B cell (primary cell): ENCODE data around the gene PSTPIP1. TPM values are rescaled to one million over a fixed set of nuclear protein-coding genes. Genes with fewer than 3 reads are reported as not detected.

ENCODE experiments used
- ATAC-seq: fragments of 200-7000 bp; cut with Tn5 transposase; one replicate; pipeline ENCODE4 v1.10.0; 2021; ENCODE audit warnings: low read depth, mild to moderate bottlenecking, moderate number of reproducible peaks, moderate library complexity
- CTCF ChIA-PET: fragments of 350-600 bp; sonication (Branson Sonifier 250); formaldehyde crosslinking; loops from one replicate; lab custom pipeline; 2021; ENCODE audit warnings: antibody characterized with exemption, inconsistent platforms; lab: Charles Lee
- POLR2A ChIA-PET: fragments of 350-600 bp; sonication (Branson Sonifier 250); formaldehyde crosslinking; loops from one replicate; lab custom pipeline; 2021; ENCODE audit warnings: antibody characterized with exemption; lab: Charles Lee
- DNase-seq: peaks from one replicate; pipeline ENCODE4 v3.0.0; 2013
- H2AFZ ChIP-seq: 2 replicates; pipeline ENCODE4 v1.6.1; 2012; ENCODE audit warnings: mild to moderate bottlenecking, low read depth, low read length; ENCODE audit not compliant: insufficient read depth, poor library complexity, severe bottlenecking
- H3K27ac ChIP-seq, 2 donors: 1 replicate in 1 of 2; 2 replicates in 1 of 2; pipeline ENCODE4 v1.5.1; 2012 to 2013; ENCODE audit warnings: low read length in 2 of 2, mild to moderate bottlenecking in 2 of 2, moderate library complexity in 1 of 2
- H3K27me3 ChIP-seq, 4 experiments: fragments of 200-600 bp in 1 of 4; sonication (generic) in 1 of 4; replicated peaks in 1 of 4; 1 replicate in 2 of 4; 2 replicates in 2 of 4; pipeline versions ENCODE4 v1.6.1 to v1.7.0; 2013 to 2016; ENCODE audit warnings: low read length in 3 of 4, mild to moderate bottlenecking in 2 of 4, mixed read lengths in 1 of 4, moderate library complexity in 1 of 4; ENCODE audit not compliant: insufficient read depth in 4 of 4, control insufficient read depth in 3 of 4; ENCODE audit errors: control extremely low read depth in 1 of 4
- H3K36me3 ChIP-seq, 2 experiments: replicated peaks in 1 of 2; 1 replicate in 1 of 2; 2 replicates in 1 of 2; pipeline versions ENCODE4 v1.6.1 to v1.7.1; 2013; ENCODE audit warnings: low read length in 1 of 2; ENCODE audit not compliant: insufficient read depth in 2 of 2, control insufficient read depth in 1 of 2; ENCODE audit errors: control extremely low read depth in 1 of 2, extremely low read depth in 1 of 2
- H3K4me1 ChIP-seq, 2 donors: fragments of 200-600 bp in 1 of 2; sonication (generic) in 1 of 2; 1 replicate in 1 of 2; 2 replicates in 1 of 2; pipeline versions ENCODE4 v1.5.1 to v1.6.1; 2013 to 2017; ENCODE audit warnings: low read length in 2 of 2; ENCODE audit not compliant: control insufficient read depth in 2 of 2, insufficient read depth in 2 of 2
- H3K4me2 ChIP-seq: replicated peaks from 2 replicates; pipeline ENCODE3; 2012; ENCODE audit warnings: mild to moderate bottlenecking, low read depth, low read length; ENCODE audit not compliant: poor library complexity, severe bottlenecking
- H3K4me3 ChIP-seq, 5 experiments: fragments of 200-600 bp in 1 of 5; sonication (generic) in 1 of 5; 1 replicate in 3 of 5; 2 replicates in 2 of 5; pipeline versions ENCODE4 v1.5.1 to v1.7.0; 2011 to 2016; ENCODE audit warnings: low read length in 4 of 5, mild to moderate bottlenecking in 4 of 5, low read depth in 2 of 5, control low read depth in 1 of 5, moderate library complexity in 1 of 5; ENCODE audit not compliant: insufficient read depth in 1 of 5; ENCODE audit errors: control extremely low read depth in 1 of 5, extremely low read depth in 1 of 5
- H3K79me2 ChIP-seq: fragments of 200-600 bp; sonication (generic); one replicate; pipeline ENCODE4 v1.6.0; 2016; ENCODE audit warnings: low read length; ENCODE audit not compliant: control insufficient read depth, insufficient read depth
- H3K9ac ChIP-seq: fragments of 200-600 bp; sonication (generic); 2 replicates; pipeline ENCODE4 v1.6.1; 2017; ENCODE audit warnings: mild to moderate bottlenecking, low read length, moderate library complexity
- H3K9me3 ChIP-seq, 3 donors: one replicate each; pipeline versions ENCODE4 v1.6.1 to v1.7.1; 2013; ENCODE audit warnings: low read length in 2 of 3; ENCODE audit not compliant: control insufficient read depth in 2 of 3, insufficient read depth in 1 of 3; ENCODE audit errors: control extremely low read depth in 1 of 3
- H4K20me1 ChIP-seq: 2 replicates; pipeline ENCODE4 v1.6.0; 2012; ENCODE audit warnings: mild to moderate bottlenecking, low read length; ENCODE audit not compliant: insufficient read depth, control insufficient read depth, poor library complexity, severe bottlenecking
- H3K27ac Mint-ChIP-seq: one replicate; pipeline ENCODE4 v1.8.0; 2021; ENCODE audit warnings: mixed read lengths
- H3K27me3 Mint-ChIP-seq: one replicate; pipeline ENCODE4 v1.8.0; 2021; ENCODE audit warnings: mixed read lengths
- H3K4me1 Mint-ChIP-seq: one replicate; pipeline ENCODE4 v1.8.0; 2021; ENCODE audit warnings: mixed read lengths
- H3K4me3 Mint-ChIP-seq: one replicate; pipeline ENCODE4 v1.8.0; 2021; ENCODE audit warnings: mixed read lengths
- H3K9me3 Mint-ChIP-seq: one replicate; pipeline ENCODE4 v1.8.0; 2022; ENCODE audit warnings: mixed read lengths; ENCODE audit not compliant: insufficient read depth
- CTCF ChIP-seq: fragments of 200-600 bp; IDR thresholded peaks from one replicate; pipeline ENCODE4 v1.8.0; 2022; ENCODE audit warnings: antibody characterized with exemption, mild to moderate bottlenecking
- EZH2 ChIP-seq: IDR thresholded peaks from 2 replicates; pipeline ENCODE4 v1.6.1; 2012; ENCODE audit warnings: borderline replicate concordance, low read depth, mild to moderate bottlenecking, moderate library complexity, low read length; ENCODE audit not compliant: insufficient read depth, poor library complexity, severe bottlenecking
- WGBS: methylation state at CpG from one replicate; pipeline ENCODE4 v1.1.5; 2013; ENCODE audit warnings: missing lambda C conversion rate; ENCODE audit not compliant: insufficient coverage; 5-methylcytosine and 5-hydroxymethylcytosine counted together
- intact Hi-C: fragments of 100-400 bp; cut with micrococcal nuclease; formaldehyde crosslinking; loops from one replicate; pipeline ENCODE4 v1.10.0; 2022
- polyA plus RNA-seq: library from polyadenylated mRNA; depleted of rRNA; stranded (reverse); fragments of >200 nt; gene quantifications from 2 replicates; pipeline ENCODE4 v1.2.3, GENCODE V29; 2012
- total RNA-seq, 2 donors: library from RNA; stranded (reverse); fragments of 120-200 nt in 1 of 2; gene quantifications; 1 replicate in 1 of 2; 2 replicates in 1 of 2; pipeline versions ENCODE4 v1.2.3 to v1.2.4, GENCODE V29; 2013 to 2022

The PSTPIP1 gene
- total and polyA plus RNA-seq, 2 donors (not counting 1 experiment from before 2014, with no cell fraction given), result 69.0 to 79.3 TPM

DNA sequence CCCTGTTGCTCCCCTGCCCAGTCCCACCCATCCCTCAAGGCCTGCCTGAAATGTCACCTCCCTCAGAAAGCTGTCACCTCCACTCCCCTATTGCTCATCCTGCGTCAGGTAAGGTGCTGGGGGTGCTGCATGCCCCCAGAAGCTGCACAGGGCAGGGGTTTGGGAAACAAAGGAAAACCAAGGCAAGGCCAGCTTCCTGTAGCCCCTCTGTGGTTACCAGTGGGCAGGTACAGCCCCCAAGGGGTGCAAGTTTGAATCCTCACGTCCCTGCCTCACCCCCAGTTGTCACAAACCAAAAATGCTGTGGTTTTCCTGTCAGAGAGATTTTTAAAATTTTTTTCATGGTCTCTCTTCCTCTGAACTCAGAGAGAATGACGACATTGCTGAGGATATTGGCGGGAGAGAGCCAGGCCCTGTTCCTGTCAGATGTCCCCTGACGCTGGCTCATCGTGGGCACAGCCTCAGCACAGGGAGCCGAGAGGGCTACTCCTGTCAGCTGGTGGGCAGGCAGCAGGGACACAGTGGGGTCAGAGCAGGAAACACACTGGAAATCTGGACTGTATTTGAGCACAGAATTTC is 27.0 kb downstream of the PSTPIP1 start:
- H3K9me3 ChIP-seq, result no peaks in the 10 kb centered on the region
- peak overlapping the region; percentile 16 for H3K4me2 ChIP-seq
- H3K4me1 Mint-ChIP-seq, result peaks cover 18% of the 10 kb centered on the region
- H3K27me3 Mint-ChIP-seq, result no peaks in the 10 kb centered on the region
- ChIA-PET CTCF (interaction anchor here (0.5 to 5.4 kb wide), 10 partner anchors 8 to 521 kb away, joined by 3 to 33 read pairs (median 7); partner anchors contain the start of gene TSPAN3), POLR2A (no interaction called here)
- H3K4me3 ChIP-seq, result no peak overlapping the region
- peaks cover 4 to 38% of the 10 kb centered on the region in 2 donors for H3K4me1 ChIP-seq
- no peaks in the 10 kb centered on the region for H3K27me3 ChIP-seq
- no peak overlapping the region for H3K4me3 Mint-ChIP-seq
- H3K9ac ChIP-seq, result no peak overlapping the region
- H3K27ac ChIP-seq, result peak overlapping the region in 1 of 2 donors; percentile 12
- no peaks in the 10 kb centered on the region for H3K9me3 Mint-ChIP-seq
- TF ChIP-seq CTCF (no peak), EZH2 (no peak)
- intact Hi-C loops, result no loop called here
- 19% methylated on average over 5 of the region's 7 CpGs for WGBS
- H3K79me2 ChIP-seq, result peaks cover 10% of the 10 kb centered on the region
- H2AFZ ChIP-seq, result no peak overlapping the region
- DNase-seq, result no peak
- ATAC-seq, result no peak
- peaks cover 42% of the 10 kb centered on the region for H4K20me1 ChIP-seq
- H3K27ac Mint-ChIP-seq, result no peak overlapping the region
- peaks cover 0 to 40% of the 10 kb centered on the region in 2 experiments for H3K36me3 ChIP-seq
